T-helper 17 cell (primary cell): ENCODE results near the gene KSR2. TPM values are rescaled to one million over a fixed set of nuclear protein-coding genes. Genes with fewer than 3 reads are reported as not detected.

ENCODE experiments used
- ATAC-seq: fragments of 150-1000 bp; cut with Tn5 transposase; 2 replicates; pipeline ENCODE4 v1.10.0; 2021; ENCODE audit warnings: mild to moderate bottlenecking, moderate library complexity
- DNase-seq, 3 donors: peaks; one replicate each; pipeline versions ENCODE4 v3.0.0 to v3.0.0-alpha.2; 2020 to 2021
- H3K9me3 ChIP-seq: one replicate; pipeline ENCODE4 v1.7.0; 2013; ENCODE audit warnings: low read length, mild to moderate bottlenecking; ENCODE audit not compliant: control insufficient read depth, poor library complexity, severe bottlenecking
- H3K27ac Mint-ChIP-seq: one replicate; pipeline ENCODE4 v1.8.0; 2022; ENCODE audit warnings: mild to moderate bottlenecking, moderate library complexity, mixed read lengths
- H3K27me3 Mint-ChIP-seq: one replicate; pipeline ENCODE4 v1.8.0; 2022; ENCODE audit warnings: mixed read lengths
- H3K36me3 Mint-ChIP-seq: one replicate; pipeline ENCODE4 v1.8.0; 2022; ENCODE audit warnings: low read depth, mixed read lengths
- H3K4me1 Mint-ChIP-seq: one replicate; pipeline ENCODE4 v1.8.0; 2022; ENCODE audit warnings: mild to moderate bottlenecking, mixed read lengths
- H3K4me3 Mint-ChIP-seq: one replicate; pipeline ENCODE4 v1.8.0; 2022; ENCODE audit warnings: mild to moderate bottlenecking, moderate library complexity, mixed read lengths
- total RNA-seq, 4 donors: library from RNA in 2 of 4; stranded (reverse) in 2 of 4; gene quantifications; one replicate each; pipeline ENCODE4 v1.2.3 and lab custom pipeline; 2022 to 2026

KSR2 gene
- total RNA-seq, 2 donors from 2014 or later: 0.05 to 0.10 TPM

- Mint-ChIP-seq H3K4me1 (no peaks in the 10 kb centered on the region), H3K27ac (no peak overlapping the region), H3K36me3 (no peaks in the 10 kb centered on the region), H3K4me3 (no peak overlapping the region), H3K27me3 (peaks cover 5% of the 10 kb centered on the region)
- H3K9me3 ChIP-seq: no peaks in the 10 kb centered on the region
- ATAC-seq (no peak), DNase-seq (no peak)
Observed at GRCh38 chr12:117533687-117534086, 435.1 kb downstream of the KSR2 start.

GRCh38 chr12:117530796-117531195 is 438.0 kb downstream of the KSR2 start:
- no peak for ATAC-seq
- Mint-ChIP-seq H3K4me3 (no peak overlapping the region), H3K4me1 (no peaks in the 10 kb centered on the region), H3K36me3 (no peaks in the 10 kb centered on the region), H3K27me3 (peaks cover 5% of the 10 kb centered on the region), H3K27ac (no peak overlapping the region)
- no peaks in the 10 kb centered on the region for H3K9me3 ChIP-seq
- no peak for DNase-seq

GRCh38 chr12:117528538-117528937 is 440.3 kb downstream of the KSR2 start:
- Mint-ChIP-seq H3K36me3 (no peaks in the 10 kb centered on the region), H3K4me3 (no peak overlapping the region), H3K27me3 (peaks cover 5% of the 10 kb centered on the region), H3K4me1 (no peaks in the 10 kb centered on the region), H3K27ac (no peak overlapping the region)
- H3K9me3 ChIP-seq: no peaks in the 10 kb centered on the region
- no peak for DNase-seq
- ATAC-seq: no peak

- ATAC-seq (no peak), DNase-seq (no peak)
- H3K4me1 Mint-ChIP-seq: no peaks in the 10 kb centered on the region
- peaks cover 5% of the 10 kb centered on the region for H3K27me3 Mint-ChIP-seq
- no peak overlapping the region for H3K4me3 Mint-ChIP-seq
- H3K9me3 ChIP-seq: no peaks in the 10 kb centered on the region
- H3K36me3 Mint-ChIP-seq: no peaks in the 10 kb centered on the region
- H3K27ac Mint-ChIP-seq: no peak overlapping the region
Observed at GRCh38 chr12:117527479-117527855, 441.3 kb downstream of the KSR2 start.

GRCh38 chr12:117526757-117527478 is 441.9 kb downstream of the KSR2 start:
- Mint-ChIP-seq H3K4me3 (no peak overlapping the region), H3K36me3 (no peaks in the 10 kb centered on the region), H3K4me1 (no peaks in the 10 kb centered on the region), H3K27me3 (peaks cover 5% of the 10 kb centered on the region), H3K27ac (no peak overlapping the region)
- no peaks in the 10 kb centered on the region for H3K9me3 ChIP-seq
- ATAC-seq (no peak), DNase-seq (no peak)

- no peak overlapping the region for H3K4me3 Mint-ChIP-seq
- H3K9me3 ChIP-seq: no peaks in the 10 kb centered on the region
- no peak for ATAC-seq
- H3K27ac Mint-ChIP-seq: no peak overlapping the region
- no peaks in the 10 kb centered on the region for H3K4me1 Mint-ChIP-seq
- no peaks in the 10 kb centered on the region for H3K27me3 Mint-ChIP-seq
- H3K36me3 Mint-ChIP-seq: no peaks in the 10 kb centered on the region
- no peak for DNase-seq
Observed at GRCh38 chr12:117525766-117526165, 443.0 kb downstream of the KSR2 start.

- no peak for ATAC-seq
- Mint-ChIP-seq H3K27ac (no peak overlapping the region), H3K4me3 (no peak overlapping the region)
Observed at GRCh38 chr12:117524806-117525205, 444.0 kb downstream of the KSR2 start.

GRCh38 chr12:117523971-117524370 is 444.8 kb downstream of the KSR2 start:
- no peaks in the 10 kb centered on the region for H3K4me1 Mint-ChIP-seq
- no peaks in the 10 kb centered on the region for H3K36me3 Mint-ChIP-seq

More at GRCh38 chr12:117524806-117525205, 444.0 kb downstream of the KSR2 start:
- no peaks in the 10 kb centered on the region for H3K27me3 Mint-ChIP-seq
- no peak for DNase-seq
- no peaks in the 10 kb centered on the region for H3K4me1 Mint-ChIP-seq
- no peaks in the 10 kb centered on the region for H3K9me3 ChIP-seq
- no peaks in the 10 kb centered on the region for H3K36me3 Mint-ChIP-seq

GRCh38 chr12:117522559-117522958 is 446.2 kb downstream of the KSR2 start:
- H3K27me3 Mint-ChIP-seq: no peaks in the 10 kb centered on the region

More at GRCh38 chr12:117523971-117524370, 444.8 kb downstream of the KSR2 start:
- no peaks in the 10 kb centered on the region for H3K9me3 ChIP-seq
- H3K4me3 Mint-ChIP-seq: no peak overlapping the region
- H3K27me3 Mint-ChIP-seq: no peaks in the 10 kb centered on the region
- DNase-seq (no peak), ATAC-seq (no peak)
- no peak overlapping the region for H3K27ac Mint-ChIP-seq

GRCh38 chr12:117521867-117522266 is 446.9 kb downstream of the KSR2 start:
- ATAC-seq (no peak), DNase-seq (no peak)
- no peaks in the 10 kb centered on the region for H3K4me1 Mint-ChIP-seq
- no peak overlapping the region for H3K27ac Mint-ChIP-seq
- no peaks in the 10 kb centered on the region for H3K9me3 ChIP-seq
- H3K4me3 Mint-ChIP-seq: no peak overlapping the region
- no peaks in the 10 kb centered on the region for H3K27me3 Mint-ChIP-seq
- H3K36me3 Mint-ChIP-seq: no peaks in the 10 kb centered on the region

More at GRCh38 chr12:117522559-117522958, 446.2 kb downstream of the KSR2 start:
- H3K9me3 ChIP-seq: no peaks in the 10 kb centered on the region
- no peak overlapping the region for H3K27ac Mint-ChIP-seq
- DNase-seq (no peak), ATAC-seq (no peak)
- H3K4me3 Mint-ChIP-seq: no peak overlapping the region
- no peaks in the 10 kb centered on the region for H3K36me3 Mint-ChIP-seq
- no peaks in the 10 kb centered on the region for H3K4me1 Mint-ChIP-seq

GRCh38 chr12:117521346-117521745 is 447.4 kb downstream of the KSR2 start:
- H3K36me3 Mint-ChIP-seq: no peaks in the 10 kb centered on the region
- no peaks in the 10 kb centered on the region for H3K9me3 ChIP-seq
- no peak for ATAC-seq
- no peaks in the 10 kb centered on the region for H3K4me1 Mint-ChIP-seq
- no peaks in the 10 kb centered on the region for H3K27me3 Mint-ChIP-seq
- DNase-seq: no peak
- H3K27ac Mint-ChIP-seq: no peak overlapping the region
- H3K4me3 Mint-ChIP-seq: no peak overlapping the region

GRCh38 chr12:117518594-117519270 is 450.1 kb downstream of the KSR2 start:
- ATAC-seq (no peak), DNase-seq (no peak)
- H3K9me3 ChIP-seq: no peaks in the 10 kb centered on the region
- H3K4me3 Mint-ChIP-seq: no peak overlapping the region
- no peak overlapping the region for H3K27ac Mint-ChIP-seq
- H3K4me1 Mint-ChIP-seq: no peaks in the 10 kb centered on the region
- no peaks in the 10 kb centered on the region for H3K36me3 Mint-ChIP-seq
- H3K27me3 Mint-ChIP-seq: no peaks in the 10 kb centered on the region

- no peak for ATAC-seq
- DNase-seq: no peak
- no peaks in the 10 kb centered on the region for H3K9me3 ChIP-seq
- Mint-ChIP-seq H3K4me3 (no peak overlapping the region), H3K36me3 (no peaks in the 10 kb centered on the region), H3K27ac (no peak overlapping the region), H3K4me1 (no peaks in the 10 kb centered on the region), H3K27me3 (no peaks in the 10 kb centered on the region)
Observed at GRCh38 chr12:117517219-117517739, 451.5 kb downstream of the KSR2 start.
